ENCODE data around the gene ISYNA1. TPM values are rescaled to one million over a fixed set of nuclear protein-coding genes. Genes with fewer than 3 reads are reported as not detected.

The ISYNA1 gene
- total and polyA plus RNA-seq, 2 donors (not counting 1 experiment from before 2014, with no cell fraction given): 22.6 to 28.3 TPM

DNA sequence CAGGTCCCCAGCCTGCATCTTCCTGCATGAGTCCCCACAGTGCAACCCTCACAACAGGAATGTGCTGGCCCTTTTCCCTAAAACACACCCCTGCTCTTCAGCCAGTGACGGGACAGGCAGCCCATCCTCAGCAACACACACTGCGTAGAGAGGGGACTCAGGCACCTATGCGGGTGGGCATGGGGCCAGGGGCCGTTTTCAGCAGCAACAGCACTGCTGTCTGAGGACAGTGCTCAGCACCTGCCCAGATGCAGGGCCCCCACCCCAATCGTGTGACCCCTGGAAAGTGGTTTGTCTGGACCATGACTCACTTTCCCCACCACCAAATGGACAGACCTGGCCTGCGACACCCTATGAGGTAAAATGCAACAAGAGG, 28.0 kb upstream of the ISYNA1 start:
- Mint-ChIP-seq H3K4me3 (no peak overlapping the region), H3K27me3 (no peaks in the 10 kb centered on the region), H3K9me3 (ENCODE audit: insufficient read depth) (no peaks in the 10 kb centered on the region), H3K4me1 (peaks cover 7% of the 10 kb centered on the region), H3K27ac (no peak overlapping the region)
- Histone ChIP-seq H4K20me1 (ENCODE audit: control insufficient read depth, insufficient read depth, low read length, poor library complexity, severe bottlenecking) (peaks cover 77% of the 10 kb centered on the region), H3K9ac (ENCODE audit: low read length) (no peak overlapping the region), H2AFZ (ENCODE audit: insufficient read depth, low read depth, low read length, poor library complexity, severe bottlenecking) (no peak overlapping the region), H3K36me3 (replicated peaks in 1 of 2; ENCODE audit: control extremely low read depth in 1 of 2, control insufficient read depth in 1 of 2, extremely low read depth in 1 of 2, insufficient read depth in 2 of 2, low read length in 1 of 2) (peaks cover 0 to 42% of the 10 kb centered on the region in 2 experiments), H3K4me1 (ENCODE audit: control insufficient read depth in 2 of 2, insufficient read depth in 2 of 2, low read length in 2 of 2) (no peaks in the 10 kb centered on the region), H3K9me3 (ENCODE audit: control extremely low read depth in 1 of 3, control insufficient read depth in 2 of 3, insufficient read depth in 1 of 3, low read length in 2 of 3) (no peaks in the 10 kb centered on the region), H3K4me3 (ENCODE audit: control extremely low read depth in 1 of 5, extremely low read depth in 1 of 5, insufficient read depth in 1 of 5, low read depth in 2 of 5, low read length in 4 of 5) (no peak overlapping the region), H3K27ac (ENCODE audit: low read length in 2 of 2) (no peak overlapping the region), H3K4me2 (replicated peaks; ENCODE audit: low read depth, low read length, poor library complexity, severe bottlenecking) (no peak overlapping the region), H3K79me2 (ENCODE audit: control insufficient read depth, insufficient read depth, low read length) (peaks cover 43% of the 10 kb centered on the region), H3K27me3 (replicated peaks in 1 of 4; ENCODE audit: control extremely low read depth in 1 of 4, control insufficient read depth in 3 of 4, insufficient read depth in 4 of 4, low read length in 3 of 4) (no peaks in the 10 kb centered on the region)
- DNase-seq: no peak
- intact Hi-C loops (cut with micrococcal nuclease): no loop called here
- ChIA-PET CTCF (interaction anchor here (9.0 kb wide), 1 partner anchor 15 kb away, joined by 85 read pairs; no protein-coding TSS in a partner anchor), POLR2A (no interaction called here)
- 98% methylated on average over 6 of the region's 6 CpGs for WGBS (ENCODE audit: insufficient coverage)
- TF ChIP-seq EZH2 (IDR thresholded peaks at IDR 0.05; ENCODE audit: borderline replicate concordance, insufficient read depth, low read depth, low read length, poor library complexity, severe bottlenecking): no peak
- TF ChIP-seq, protein P1, sequence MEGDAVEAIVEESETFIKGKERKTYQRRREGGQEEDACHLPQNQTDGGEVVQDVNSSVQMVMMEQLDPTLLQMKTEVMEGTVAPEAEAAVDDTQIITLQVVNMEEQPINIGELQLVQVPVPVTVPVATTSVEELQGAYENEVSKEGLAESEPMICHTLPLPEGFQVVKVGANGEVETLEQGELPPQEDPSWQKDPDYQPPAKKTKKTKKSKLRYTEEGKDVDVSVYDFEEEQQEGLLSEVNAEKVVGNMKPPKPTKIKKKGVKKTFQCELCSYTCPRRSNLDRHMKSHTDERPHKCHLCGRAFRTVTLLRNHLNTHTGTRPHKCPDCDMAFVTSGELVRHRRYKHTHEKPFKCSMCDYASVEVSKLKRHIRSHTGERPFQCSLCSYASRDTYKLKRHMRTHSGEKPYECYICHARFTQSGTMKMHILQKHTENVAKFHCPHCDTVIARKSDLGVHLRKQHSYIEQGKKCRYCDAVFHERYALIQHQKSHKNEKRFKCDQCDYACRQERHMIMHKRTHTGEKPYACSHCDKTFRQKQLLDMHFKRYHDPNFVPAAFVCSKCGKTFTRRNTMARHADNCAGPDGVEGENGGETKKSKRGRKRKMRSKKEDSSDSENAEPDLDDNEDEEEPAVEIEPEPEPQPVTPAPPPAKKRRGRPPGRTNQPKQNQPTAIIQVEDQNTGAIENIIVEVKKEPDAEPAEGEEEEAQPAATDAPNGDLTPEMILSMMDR (IDR thresholded peaks at IDR 0.05): no peak
- no peak for ATAC-seq (ENCODE audit: low read depth)

DNA sequence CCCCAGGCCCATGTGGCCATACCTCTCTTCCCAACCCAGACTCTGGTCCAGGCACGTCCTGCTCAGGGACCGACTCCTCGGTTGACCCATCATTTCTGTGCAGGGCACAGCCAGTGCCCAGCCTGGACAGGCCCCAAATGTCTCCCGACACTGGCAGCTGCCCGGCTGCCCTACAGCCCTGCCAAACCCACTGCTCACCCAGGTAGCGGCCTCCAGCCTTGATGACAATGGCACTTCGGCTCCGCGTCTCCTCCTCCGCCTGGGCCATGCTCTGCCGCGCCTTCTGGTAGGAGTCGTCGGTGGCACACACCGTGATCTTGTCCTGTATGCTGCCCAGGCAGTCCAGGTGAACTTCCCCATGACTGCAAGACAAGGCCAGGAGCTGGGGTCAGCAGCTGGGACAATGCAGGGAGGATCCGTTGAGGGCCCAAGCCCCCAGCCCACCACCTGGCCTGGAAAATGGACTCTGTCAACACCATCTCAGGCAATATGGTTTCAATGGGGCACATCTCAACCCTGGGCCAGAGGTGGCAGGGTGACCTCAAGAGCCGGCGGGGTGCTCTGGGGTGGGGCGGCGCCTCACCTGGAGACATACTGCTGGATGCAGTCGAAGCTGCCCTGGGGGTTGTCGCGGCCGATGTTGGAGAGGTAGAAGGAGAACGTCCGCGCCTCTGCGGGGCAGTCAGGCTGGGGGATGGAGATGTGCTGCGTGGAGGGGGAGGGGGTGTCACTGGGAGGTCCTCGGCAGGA, 27.5 kb upstream of the ISYNA1 start:
- intact Hi-C loops (cut with micrococcal nuclease): no loop called here
- POLR2A ChIA-PET: no interaction called here
- ATAC-seq (ENCODE audit: low read depth) (no peak), DNase-seq (no peak)
- Histone ChIP-seq H3K79me2 (ENCODE audit: control insufficient read depth, insufficient read depth, low read length) (peaks cover 41% of the 10 kb centered on the region), H2AFZ (ENCODE audit: insufficient read depth, low read depth, low read length, poor library complexity, severe bottlenecking) (no peak overlapping the region), H3K4me2 (replicated peaks; ENCODE audit: low read depth, low read length, poor library complexity, severe bottlenecking) (no peak overlapping the region), H3K9me3 (ENCODE audit: control extremely low read depth in 1 of 3, control insufficient read depth in 2 of 3, insufficient read depth in 1 of 3, low read length in 2 of 3) (no peaks in the 10 kb centered on the region), H3K36me3 (replicated peaks in 1 of 2; ENCODE audit: control extremely low read depth in 1 of 2, control insufficient read depth in 1 of 2, extremely low read depth in 1 of 2, insufficient read depth in 2 of 2, low read length in 1 of 2) (peaks cover 0 to 44% of the 10 kb centered on the region in 2 experiments), H3K27me3 (replicated peaks in 1 of 4; ENCODE audit: control extremely low read depth in 1 of 4, control insufficient read depth in 3 of 4, insufficient read depth in 4 of 4, low read length in 3 of 4) (no peaks in the 10 kb centered on the region), H3K4me3 (ENCODE audit: control extremely low read depth in 1 of 5, extremely low read depth in 1 of 5, insufficient read depth in 1 of 5, low read depth in 2 of 5, low read length in 4 of 5) (no peak overlapping the region), H3K9ac (ENCODE audit: low read length) (no peak overlapping the region), H3K27ac (ENCODE audit: low read length in 2 of 2) (no peak overlapping the region), H4K20me1 (ENCODE audit: control insufficient read depth, insufficient read depth, low read length, poor library complexity, severe bottlenecking) (peaks cover 77% of the 10 kb centered on the region), H3K4me1 (ENCODE audit: control insufficient read depth in 2 of 2, insufficient read depth in 2 of 2, low read length in 2 of 2) (no peaks in the 10 kb centered on the region)
- CTCF ChIA-PET: interaction anchor here (9.0 kb wide), 1 partner anchor 15 kb away, joined by 85 read pairs; no protein-coding TSS in a partner anchor
- Mint-ChIP-seq H3K27ac (no peak overlapping the region), H3K27me3 (no peaks in the 10 kb centered on the region), H3K4me1 (peaks cover 7% of the 10 kb centered on the region), H3K4me3 (no peak overlapping the region), H3K9me3 (ENCODE audit: insufficient read depth) (no peaks in the 10 kb centered on the region)
- TF ChIP-seq EZH2 (IDR thresholded peaks at IDR 0.05; ENCODE audit: borderline replicate concordance, insufficient read depth, low read depth, low read length, poor library complexity, severe bottlenecking): no peak
- 98% methylated on average over 30 of the region's 30 CpGs for WGBS (ENCODE audit: insufficient coverage)
